ENCODE results near the gene CD180.
A peak's percentile ranks its signal among the peaks of the same experiment; 100 is the strongest.

DNA sequence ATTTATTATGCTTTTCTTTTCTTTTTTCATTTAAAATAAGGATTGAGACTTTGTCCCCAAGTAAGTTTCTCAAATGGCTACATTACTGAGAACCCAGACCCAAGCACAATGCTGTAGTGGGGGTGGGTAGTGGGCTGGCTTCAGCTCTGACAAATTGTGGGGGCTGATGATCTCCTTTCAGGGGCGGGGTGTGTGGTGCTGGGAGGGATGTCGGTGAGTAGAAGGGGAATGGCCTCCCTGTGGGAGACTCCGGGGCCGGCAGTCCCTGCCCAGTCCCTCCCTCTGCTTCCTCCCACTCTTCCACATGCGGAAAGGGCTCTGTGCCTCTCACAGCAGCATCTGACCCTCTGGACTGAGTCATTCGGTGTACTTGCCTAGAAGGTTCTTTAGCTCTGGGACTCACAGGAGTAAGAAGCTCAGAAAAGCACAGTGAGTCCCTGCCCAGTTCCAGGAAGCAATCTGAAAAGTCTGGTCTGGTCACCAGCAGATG is 14.3 kb downstream of the CD180 start:
- no peak for TF ChIP-seq CTCF (IDR thresholded peaks at IDR 0.05 in 4 of 5, conservative IDR thresholded peaks at IDR 0.05 in 1 of 5)
- TF ChIP-seq POLR2A (IDR thresholded peaks at IDR 0.05), result peak; percentile 13 to 15

Data from gastrocnemius medialis (tissue), 4 donors.